ENCODE measurements around the gene PBX1.

GRCh38 chr1:164742745-164743144, 183.8 kb downstream of the PBX1 start:
- TF ChIP-seq CTCF (IDR thresholded peaks at IDR 0.05) = no peak
- TF ChIP-seq ZNF121 (CRISPR knock-in tag; IDR thresholded peaks at IDR 0.05) = no peak
